Neural cell (in vitro differentiated cells): ENCODE measurements around the gene LRRC56. TPM values are rescaled to one million over a fixed set of nuclear protein-coding genes. Genes with fewer than 3 reads are reported as not detected.

Source experiments
- H2AFZ ChIP-seq: fragments of 200-600, 300-800 bp; sonication (generic), shearing (Covaris generic); 2 replicates; pipeline ENCODE4 v1.6.0; 2014; ENCODE audit warnings: low read depth, mild to moderate bottlenecking, antibody characterized with exemption, low read length, moderate library complexity
- H3F3A ChIP-seq: fragments of 200-600 bp; shearing (Covaris generic); 2 replicates; pipeline ENCODE4 v1.6.1; 2016; ENCODE audit warnings: mild to moderate bottlenecking, moderate library complexity, mixed read lengths, antibody characterized with exemption, low read length; ENCODE audit not compliant: insufficient read depth, poor library complexity, severe bottlenecking
- H3K27ac ChIP-seq: fragments of 200-600, 300-800 bp; sonication (generic), shearing (Covaris generic); 2 replicates; pipeline ENCODE4 v1.5.1; 2014; ENCODE audit warnings: mild to moderate bottlenecking, low read length, moderate library complexity
- H3K27me3 ChIP-seq: fragments of 300-800, 200-600 bp; sonication (generic), shearing (Covaris generic); 2 replicates; pipeline ENCODE4 v1.6.0; 2014; ENCODE audit warnings: mild to moderate bottlenecking, low read depth, low read length, moderate library complexity; ENCODE audit not compliant: insufficient read depth
- H3K36me3 ChIP-seq: fragments of 300-800, 200-600 bp; sonication (generic), shearing (Covaris generic); 2 replicates; pipeline ENCODE4 v1.5.1; 2014; ENCODE audit warnings: mild to moderate bottlenecking, antibody characterized with exemption, low read length, moderate library complexity; ENCODE audit not compliant: insufficient read depth
- H3K4me2 ChIP-seq: fragments of 300-800, 200-600 bp; sonication (generic), shearing (Covaris generic); 2 replicates; pipeline ENCODE4 v1.6.0; 2014; ENCODE audit warnings: mild to moderate bottlenecking, low read length
- H3K4me3 ChIP-seq: fragments of 300-800, 200-600 bp; sonication (generic), shearing (Covaris generic); 2 replicates; pipeline ENCODE4 v1.5.1; 2014; ENCODE audit warnings: mild to moderate bottlenecking, low read length, moderate library complexity
- H3K79me2 ChIP-seq: fragments of 200-600 bp; shearing (Covaris generic); replicated peaks from 2 replicates; pipeline ENCODE4 v1.6.0; 2014; ENCODE audit warnings: mild to moderate bottlenecking, low read length, moderate library complexity; ENCODE audit not compliant: insufficient read depth
- H3K9ac ChIP-seq: fragments of 300-800, 200-600 bp; sonication (generic), shearing (Covaris generic); 2 replicates; pipeline ENCODE4 v1.6.1; 2016; ENCODE audit warnings: mild to moderate bottlenecking, low read length, mixed read lengths
- H3K9me2 ChIP-seq: fragments of 200-600 bp; shearing (Covaris generic); 2 replicates; pipeline ENCODE4 v1.6.1; 2016; ENCODE audit warnings: mild to moderate bottlenecking, low read length, mixed read lengths; ENCODE audit not compliant: insufficient read depth
- H3K9me3 ChIP-seq: fragments of 200-600, 300-800 bp; sonication (generic), shearing (Covaris generic); 2 replicates; pipeline ENCODE4 v1.6.1; 2016; ENCODE audit warnings: mild to moderate bottlenecking, mixed run types, low read length, moderate library complexity, mixed read lengths
- H4K20me1 ChIP-seq: fragments of 200-600 bp; shearing (Covaris generic); 2 replicates; pipeline ENCODE4 v1.6.1; 2016; ENCODE audit warnings: mild to moderate bottlenecking, mixed run types; ENCODE audit not compliant: insufficient read depth
- EP300 ChIP-seq: fragments of 450-650 bp; conservative IDR thresholded peaks from 2 replicates; pipeline ENCODE4 v1.6.1; 2014; ENCODE audit warnings: antibody characterized with exemption, mild to moderate bottlenecking, moderate library complexity; ENCODE audit not compliant: poor library complexity, severe bottlenecking
- EZH2 ChIP-seq: fragments of 200-600, 300-800 bp; shearing (Covaris generic), sonication (generic); IDR thresholded peaks from 2 replicates; pipeline ENCODE4 v1.6.1; 2014; ENCODE audit warnings: antibody characterized with exemption, low read length, borderline replicate concordance, mild to moderate bottlenecking; ENCODE audit not compliant: insufficient read depth, poor library complexity, severe bottlenecking
- MXI1 ChIP-seq: fragments of 450-650 bp; conservative IDR thresholded peaks from 2 replicates; pipeline ENCODE4 v1.6.1; 2014; ENCODE audit warnings: antibody characterized with exemption, mild to moderate bottlenecking; ENCODE audit not compliant: poor library complexity, severe bottlenecking
- POLR2AphosphoS5 ChIP-seq: IDR thresholded peaks from 2 replicates; pipeline ENCODE4 v1.6.1; 2012
- RAD21 ChIP-seq: fragments of 450-650 bp; conservative IDR thresholded peaks from 2 replicates; pipeline ENCODE4 v1.6.1; 2014; ENCODE audit warnings: antibody characterized with exemption, mild to moderate bottlenecking, moderate library complexity
- REST ChIP-seq: IDR thresholded peaks from 2 replicates; pipeline ENCODE4 v1.6.1; 2012; ENCODE audit warnings: borderline replicate concordance
- SMC3 ChIP-seq: fragments of 450-650 bp; conservative IDR thresholded peaks from 2 replicates; pipeline ENCODE4 v1.6.1; 2014; ENCODE audit warnings: antibody characterized with exemption, mild to moderate bottlenecking, moderate library complexity; ENCODE audit not compliant: poor library complexity
- TAF1 ChIP-seq: IDR thresholded peaks from 2 replicates; pipeline ENCODE4 v1.6.1; 2012; ENCODE audit warnings: low read depth
- polyA plus RNA-seq: library from polyadenylated mRNA; depleted of rRNA; stranded (reverse); fragments of >200 nt; gene quantifications from 2 replicates; pipeline ENCODE4 v1.2.3, GENCODE V29; 2014
- TF ChIP-seq, protein P1 (sequence below): fragments of 450-650 bp; IDR thresholded peaks from 2 replicates; pipeline ENCODE4 v1.5.1; 2014; ENCODE audit warnings: antibody characterized with exemption, mild to moderate bottlenecking, moderate library complexity; ENCODE audit not compliant: poor library complexity, severe bottlenecking

Gene LRRC56
- polyA plus RNA-seq, 1 donor from 2014 or later: 0.76 TPM

GRCh38 chr11:502288-503178 lies 34.8 kb upstream of the LRRC56 start:
- no peaks in the 10 kb centered on the region for H3K27me3 ChIP-seq
- H3K4me3 ChIP-seq: no peak overlapping the region
- peaks cover 7% of the 10 kb centered on the region for H3K36me3 ChIP-seq
- H3K9ac ChIP-seq: no peak overlapping the region
- no peaks in the 10 kb centered on the region for H3K9me2 ChIP-seq
- H2AFZ ChIP-seq: no peak overlapping the region
- peaks cover 9% of the 10 kb centered on the region for H3K79me2 ChIP-seq
- no peak overlapping the region for H3K27ac ChIP-seq
- H3K4me2 ChIP-seq: no peak overlapping the region
- H4K20me1 ChIP-seq: no peaks in the 10 kb centered on the region
- TF ChIP-seq MXI1 (no peak), EZH2 (no peak), REST (no peak), EP300 (no peak)
- TF ChIP-seq, protein P1, sequence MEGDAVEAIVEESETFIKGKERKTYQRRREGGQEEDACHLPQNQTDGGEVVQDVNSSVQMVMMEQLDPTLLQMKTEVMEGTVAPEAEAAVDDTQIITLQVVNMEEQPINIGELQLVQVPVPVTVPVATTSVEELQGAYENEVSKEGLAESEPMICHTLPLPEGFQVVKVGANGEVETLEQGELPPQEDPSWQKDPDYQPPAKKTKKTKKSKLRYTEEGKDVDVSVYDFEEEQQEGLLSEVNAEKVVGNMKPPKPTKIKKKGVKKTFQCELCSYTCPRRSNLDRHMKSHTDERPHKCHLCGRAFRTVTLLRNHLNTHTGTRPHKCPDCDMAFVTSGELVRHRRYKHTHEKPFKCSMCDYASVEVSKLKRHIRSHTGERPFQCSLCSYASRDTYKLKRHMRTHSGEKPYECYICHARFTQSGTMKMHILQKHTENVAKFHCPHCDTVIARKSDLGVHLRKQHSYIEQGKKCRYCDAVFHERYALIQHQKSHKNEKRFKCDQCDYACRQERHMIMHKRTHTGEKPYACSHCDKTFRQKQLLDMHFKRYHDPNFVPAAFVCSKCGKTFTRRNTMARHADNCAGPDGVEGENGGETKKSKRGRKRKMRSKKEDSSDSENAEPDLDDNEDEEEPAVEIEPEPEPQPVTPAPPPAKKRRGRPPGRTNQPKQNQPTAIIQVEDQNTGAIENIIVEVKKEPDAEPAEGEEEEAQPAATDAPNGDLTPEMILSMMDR: no peak
- no peaks in the 10 kb centered on the region for H3F3A ChIP-seq
- no peaks in the 10 kb centered on the region for H3K9me3 ChIP-seq

- no peaks in the 10 kb centered on the region for H3F3A ChIP-seq
- peaks cover 9% of the 10 kb centered on the region for H3K79me2 ChIP-seq
- H3K9me3 ChIP-seq: no peaks in the 10 kb centered on the region
- H3K27me3 ChIP-seq: no peaks in the 10 kb centered on the region
- H3K4me3 ChIP-seq: no peak overlapping the region
- H3K9me2 ChIP-seq: no peaks in the 10 kb centered on the region
- H3K4me2 ChIP-seq: no peak overlapping the region
- TF ChIP-seq POLR2AphosphoS5: no peak
- TF ChIP-seq TAF1: no peak
- TF ChIP-seq EZH2: no peak
- TF ChIP-seq RAD21: no peak
- TF ChIP-seq EP300: no peak
- TF ChIP-seq, protein P1: no peak
- TF ChIP-seq SMC3: no peak
- no peaks in the 10 kb centered on the region for H4K20me1 ChIP-seq
- no peaks in the 10 kb centered on the region for H3K36me3 ChIP-seq
- no peak overlapping the region for H2AFZ ChIP-seq
- H3K9ac ChIP-seq: no peak overlapping the region
- no peak overlapping the region for H3K27ac ChIP-seq
These were observed 33.9 kb upstream of the LRRC56 start for GRCh38 chr11:503179-503981.
